ENCODE results near the gene FAM118A. TPM values are rescaled to one million over a fixed set of nuclear protein-coding genes. Genes with fewer than 3 reads are reported as not detected.

FAM118A gene
- total RNA-seq, 2 experiments from 2014 or later: 159 to 161 TPM

GRCh38 chr22:45329530-45329936, 19.8 kb downstream of the FAM118A start:
- DNase-seq (no peak), ATAC-seq (ENCODE audit: poor library complexity) (no peak)
- H3K36me3 ChIP-seq (ENCODE audit: insufficient read depth, low read length): peaks cover 75% of the 10 kb centered on the region
- Mint-ChIP-seq H3K4me1 (ENCODE audit: low read depth) (peaks cover 24% of the 10 kb centered on the region), H3K9me3 (no peaks in the 10 kb centered on the region), H3K4me3 (no peak overlapping the region), H3K27ac (no peak overlapping the region), H3K27me3 (no peaks in the 10 kb centered on the region), H3K36me3 (ENCODE audit: low read depth) (peaks cover 88% of the 10 kb centered on the region)
- H3K4me1 ChIP-seq (ENCODE audit: insufficient read depth, low read length): peaks cover 11% of the 10 kb centered on the region
- ChIA-PET POLR2A (no interaction called here), CTCF (no interaction called here)
- intact Hi-C loops (cut with DNase I, micrococcal nuclease): no loop called here
- no peak for TF ChIP-seq CTCF (IDR thresholded peaks at IDR 0.05)
- no peak overlapping the region for H3K4me3 ChIP-seq (ENCODE audit: low read length)
- no peaks in the 10 kb centered on the region for H3K27me3 ChIP-seq (ENCODE audit: control insufficient read depth in 1 of 2, insufficient read depth in 2 of 2, low read length in 2 of 2)
- H3K9me3 ChIP-seq (ENCODE audit: control insufficient read depth in 1 of 2, insufficient read depth in 1 of 2, low read length in 2 of 2): no peaks in the 10 kb centered on the region
- no peak overlapping the region for H3K27ac ChIP-seq (ENCODE audit: low read depth in 1 of 2, low read length in 2 of 2)

GRCh38 chr22:45330548-45330947, 20.8 kb downstream of the FAM118A start:
- TF ChIP-seq CTCF (IDR thresholded peaks at IDR 0.05): no peak
- peaks cover 88% of the 10 kb centered on the region for H3K36me3 Mint-ChIP-seq (ENCODE audit: low read depth)

GRCh38 chr22:45331486-45331885, 21.8 kb downstream of the FAM118A start:
- H3K36me3 ChIP-seq (ENCODE audit: insufficient read depth, low read length): peaks cover 76% of the 10 kb centered on the region
- H3K27me3 ChIP-seq (ENCODE audit: control insufficient read depth in 1 of 2, insufficient read depth in 2 of 2, low read length in 2 of 2): no peaks in the 10 kb centered on the region
- ChIA-PET CTCF (no interaction called here), POLR2A (no interaction called here)
- Mint-ChIP-seq H3K27ac (no peak overlapping the region), H3K27me3 (no peaks in the 10 kb centered on the region), H3K4me3 (no peak overlapping the region), H3K4me1 (ENCODE audit: low read depth) (peaks cover 29% of the 10 kb centered on the region), H3K36me3 (ENCODE audit: low read depth) (peaks cover 89% of the 10 kb centered on the region), H3K9me3 (no peaks in the 10 kb centered on the region)
- intact Hi-C loops (cut with DNase I, micrococcal nuclease): no loop called here
- H3K4me3 ChIP-seq (ENCODE audit: low read length): no peak overlapping the region
- H3K4me1 ChIP-seq (ENCODE audit: insufficient read depth, low read length): peaks cover 5% of the 10 kb centered on the region
- TF ChIP-seq CTCF (IDR thresholded peaks at IDR 0.05): no peak
- H3K27ac ChIP-seq (ENCODE audit: low read depth in 1 of 2, low read length in 2 of 2): no peak overlapping the region
- ATAC-seq (ENCODE audit: poor library complexity): no peak
- no peaks in the 10 kb centered on the region for H3K9me3 ChIP-seq (ENCODE audit: control insufficient read depth in 1 of 2, insufficient read depth in 1 of 2, low read length in 2 of 2)
- DNase-seq: no peak

More at GRCh38 chr22:45330548-45330947, 20.8 kb downstream of the FAM118A start:
- peaks cover 6% of the 10 kb centered on the region for H3K4me1 ChIP-seq (ENCODE audit: insufficient read depth, low read length)
- Mint-ChIP-seq H3K27me3 (no peaks in the 10 kb centered on the region), H3K9me3 (no peaks in the 10 kb centered on the region), H3K4me3 (no peak overlapping the region), H3K4me1 (ENCODE audit: low read depth) (peaks cover 23% of the 10 kb centered on the region), H3K27ac (peak overlapping the region; percentile 21)
- H3K36me3 ChIP-seq (ENCODE audit: insufficient read depth, low read length): peaks cover 75% of the 10 kb centered on the region
- H3K9me3 ChIP-seq (ENCODE audit: control insufficient read depth in 1 of 2, insufficient read depth in 1 of 2, low read length in 2 of 2): no peaks in the 10 kb centered on the region
- ChIA-PET POLR2A (no interaction called here), CTCF (no interaction called here)
- intact Hi-C loops (cut with DNase I, micrococcal nuclease): no loop called here
- no peaks in the 10 kb centered on the region for H3K27me3 ChIP-seq (ENCODE audit: control insufficient read depth in 1 of 2, insufficient read depth in 2 of 2, low read length in 2 of 2)
- no peak overlapping the region for H3K27ac ChIP-seq (ENCODE audit: low read depth in 1 of 2, low read length in 2 of 2)
- H3K4me3 ChIP-seq (ENCODE audit: low read length): no peak overlapping the region
- ATAC-seq (ENCODE audit: poor library complexity) (no peak), DNase-seq (no peak)

Data from CD4-positive, alpha-beta T cell (primary cell).